HK-2 (cell line): ENCODE measurements around the gene EFNA1.
A peak's percentile ranks its signal among the peaks of the same experiment; 100 is the strongest.
"Not testable (repeated sequence)": the region's sequence is repeated elsewhere in the genome, so short reads cannot be mapped to it uniquely, and the experiment has no call there.

Experiments
- DNase-seq: peaks from one replicate; pipeline ENCODE4 v3.0.0-alpha.2; 2018; ENCODE audit not compliant: unreplicated experiment

The EFNA1 gene

DNA sequence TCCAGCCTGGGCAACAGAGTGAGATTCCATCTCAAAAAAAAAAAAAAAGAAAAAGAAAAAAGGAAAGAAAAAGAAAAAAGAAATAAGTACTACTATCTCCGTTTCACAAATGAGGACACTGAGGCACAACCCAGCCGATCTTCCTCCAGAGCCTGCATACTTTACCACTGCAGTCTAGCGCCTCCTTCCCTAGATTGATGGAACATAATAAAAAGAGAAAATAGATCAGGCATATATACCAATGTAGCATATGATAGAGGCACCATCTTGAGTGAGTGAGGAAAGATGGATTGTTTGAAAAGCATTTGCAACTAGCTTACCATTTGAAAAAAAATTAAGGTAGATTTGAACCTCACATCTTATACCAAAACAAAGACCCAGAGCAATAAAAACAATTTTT lies 17.8 kb downstream of the EFNA1 start:
- DNase-seq: no peak

GRCh38 chr1:155155996-155156643 lies 28.4 kb downstream of the EFNA1 start:
- not testable (repeated sequence) for DNase-seq

DNA sequence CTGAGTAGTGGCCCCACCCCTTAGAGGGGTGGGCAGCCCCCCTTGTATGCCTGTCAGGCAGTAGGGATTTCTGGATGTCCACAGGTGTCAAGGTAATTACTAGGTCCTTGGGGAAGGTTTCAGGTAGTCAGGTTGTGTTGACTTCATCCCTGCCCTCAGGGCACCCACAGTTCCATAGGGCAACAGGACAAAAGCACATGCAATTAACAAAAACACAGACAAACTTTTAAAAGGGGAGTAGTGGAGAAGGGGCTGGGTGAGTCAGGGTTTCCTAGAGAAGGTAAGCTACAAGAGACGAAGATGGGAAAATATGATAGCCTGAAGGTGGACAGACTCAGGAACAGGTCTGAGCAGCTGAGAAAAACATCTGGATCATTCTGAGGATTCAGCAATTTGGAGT lies 31.3 kb downstream of the EFNA1 start:
- DNase-seq: no peak

DNA sequence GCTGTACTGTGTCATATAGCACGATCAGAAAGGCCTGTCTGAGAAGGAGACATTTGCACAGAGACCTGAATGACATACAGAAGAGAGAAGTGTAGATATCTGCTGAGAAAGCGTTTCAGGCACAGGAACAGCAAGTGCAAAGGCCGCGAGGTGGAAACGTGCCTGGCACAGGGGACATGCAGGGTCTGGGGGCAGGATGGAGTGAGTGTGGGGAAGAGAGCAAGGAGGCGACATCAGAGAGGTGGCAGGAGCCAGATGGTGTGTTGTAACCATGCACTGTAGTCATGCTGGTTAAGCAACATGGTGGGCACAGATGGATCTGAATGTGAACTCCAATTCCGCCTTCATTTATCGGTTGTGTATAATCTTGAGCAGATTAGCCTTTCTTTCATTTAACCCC lies 32.5 kb downstream of the EFNA1 start:
- DNase-seq: no peak

DNA sequence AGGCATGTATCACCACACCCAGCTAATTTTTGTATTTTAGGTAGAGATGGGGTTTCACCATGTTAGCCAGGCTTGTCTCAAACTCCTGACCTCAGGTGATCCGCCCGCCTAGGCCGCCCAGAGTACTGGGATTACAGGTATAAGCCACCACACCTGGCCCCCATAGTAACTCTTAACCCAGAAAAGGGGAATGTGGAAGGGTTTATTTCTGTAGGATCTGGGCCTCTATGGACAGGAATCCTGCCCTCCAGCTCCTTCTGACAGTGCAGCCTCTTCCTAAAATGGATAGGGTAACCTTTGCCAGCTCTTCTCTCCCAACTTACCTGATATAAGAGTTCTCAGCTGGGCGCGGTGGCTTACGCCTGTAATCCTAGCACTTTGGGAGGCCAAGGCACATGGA lies 35.0 kb downstream of the EFNA1 start:
- not testable (repeated sequence) for DNase-seq

DNA sequence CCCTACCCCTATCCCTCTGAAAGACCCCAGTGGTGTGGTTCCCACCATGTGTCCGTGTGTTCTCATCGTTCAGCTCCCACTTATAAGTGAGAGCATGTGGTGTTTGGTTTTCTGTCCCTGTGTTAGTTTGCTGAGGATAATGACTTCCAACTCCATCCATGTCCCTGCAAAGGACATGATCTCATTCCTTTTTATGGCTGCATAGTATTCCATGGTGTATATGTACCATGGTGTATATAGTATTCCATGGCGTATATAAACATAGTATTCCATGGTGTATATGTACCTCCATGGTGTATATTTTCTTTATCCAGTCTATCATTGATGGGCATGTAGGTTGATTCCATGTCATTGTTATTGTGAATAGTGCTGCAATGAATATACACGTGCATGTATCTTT lies 36.1 kb downstream of the EFNA1 start:
- not testable (repeated sequence) for DNase-seq

- DNase-seq: not testable (repeated sequence)
These were observed 36.9 kb downstream of the EFNA1 start for GRCh38 chr1:155164625-155165024.

DNA sequence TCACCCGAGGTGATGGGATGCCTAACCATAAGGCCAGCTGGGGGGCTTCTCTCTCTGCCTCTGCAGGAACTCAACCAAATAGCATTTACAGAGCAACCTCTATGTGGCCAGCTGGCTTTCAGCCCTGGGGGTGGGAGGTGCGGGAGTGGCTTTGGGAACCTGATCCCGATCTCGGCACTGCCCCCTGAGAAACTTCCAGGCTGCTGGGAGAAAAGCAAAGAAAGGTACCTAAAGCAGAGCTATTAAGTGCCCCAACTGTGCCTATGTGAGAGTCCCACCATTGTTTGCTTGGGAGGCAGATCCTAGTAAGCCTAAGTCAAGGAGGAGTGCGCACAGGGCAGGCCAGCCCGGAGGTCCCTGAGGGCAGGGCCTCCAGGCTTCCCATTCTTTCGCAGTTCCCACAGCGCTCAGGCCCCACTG lies 38.4 kb downstream of the EFNA1 start:
- DNase-seq: no peak

DNA sequence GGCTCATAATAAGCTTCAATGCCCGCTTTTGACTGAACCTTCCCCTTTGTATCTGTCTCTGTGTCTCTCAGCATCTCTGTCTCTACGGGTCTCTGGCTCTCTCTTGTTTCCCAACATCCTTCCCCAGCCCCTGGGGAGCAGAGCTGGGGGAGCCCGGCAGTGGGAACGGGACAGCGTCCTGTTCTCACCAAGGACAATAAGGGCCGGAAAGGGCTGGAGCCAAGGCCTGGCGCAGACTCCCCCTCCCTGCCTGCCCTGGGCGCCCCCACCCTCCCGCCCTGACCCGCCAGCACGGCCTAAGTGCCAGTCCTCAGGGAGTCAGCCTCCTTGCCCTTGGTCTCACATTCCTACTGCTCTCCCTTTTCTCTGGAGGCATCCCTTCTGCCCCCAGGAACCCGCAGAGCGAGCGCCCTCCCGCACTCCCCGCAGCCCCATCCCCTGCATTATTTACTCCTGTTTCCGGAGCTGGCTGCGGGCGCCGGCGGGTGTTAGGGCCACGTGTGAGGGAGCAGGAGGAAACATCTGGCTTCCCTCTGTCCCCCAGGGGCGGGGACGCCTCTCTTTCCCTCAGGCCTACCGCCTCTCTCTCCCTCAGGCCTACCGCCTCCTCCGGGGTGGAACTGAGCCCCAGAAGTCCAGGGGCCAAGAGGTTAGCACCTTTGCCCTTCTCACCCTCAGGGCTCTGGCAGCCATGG lies 38.9 kb downstream of the EFNA1 start:
- no peak for DNase-seq

DNA sequence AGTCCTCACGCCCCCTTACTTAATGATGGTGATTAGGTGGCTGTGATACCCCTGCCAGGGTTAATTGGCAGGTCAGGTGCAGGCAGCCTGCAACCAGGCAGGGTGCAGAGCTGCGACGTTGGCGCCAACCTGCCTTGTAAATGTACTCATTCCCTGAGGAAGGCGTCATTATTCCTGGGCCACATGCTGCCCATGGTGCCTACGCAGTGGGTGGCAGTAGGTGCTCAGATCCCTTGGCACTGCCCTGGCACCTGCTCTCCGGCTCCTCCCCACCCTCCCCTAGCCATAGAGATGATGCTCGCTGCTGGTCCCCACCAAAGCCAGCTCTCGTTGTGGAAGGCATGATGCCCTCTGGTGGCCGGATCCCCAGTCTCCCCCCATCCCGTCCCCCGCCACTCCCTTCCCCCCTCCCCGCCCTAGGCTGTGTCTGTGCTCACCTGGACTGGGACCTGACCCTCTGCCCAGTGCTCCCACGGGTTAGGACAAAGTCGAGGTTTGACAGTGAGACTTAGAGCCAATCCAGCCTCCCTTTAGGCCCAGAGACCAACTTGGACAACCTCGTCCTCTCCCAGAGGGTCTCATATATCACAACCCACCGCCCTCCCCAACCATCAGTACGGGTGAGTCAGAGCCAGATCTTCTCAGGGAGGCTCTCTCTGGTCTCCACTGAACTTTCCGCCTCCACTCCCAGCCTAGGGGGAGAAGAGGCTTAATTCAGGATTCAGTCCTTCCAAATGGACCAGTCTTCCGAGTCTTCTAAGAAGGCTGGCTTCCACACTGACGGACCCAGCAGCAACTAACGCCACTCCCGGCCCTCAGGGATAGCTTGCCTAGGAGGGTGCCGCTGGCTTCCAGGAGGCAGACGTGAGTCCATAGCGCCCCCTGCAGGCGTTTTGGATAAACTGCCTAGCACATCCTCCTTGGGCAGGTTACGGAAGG lies 39.8 kb downstream of the EFNA1 start:
- peak; percentile 89 for DNase-seq

DNA sequence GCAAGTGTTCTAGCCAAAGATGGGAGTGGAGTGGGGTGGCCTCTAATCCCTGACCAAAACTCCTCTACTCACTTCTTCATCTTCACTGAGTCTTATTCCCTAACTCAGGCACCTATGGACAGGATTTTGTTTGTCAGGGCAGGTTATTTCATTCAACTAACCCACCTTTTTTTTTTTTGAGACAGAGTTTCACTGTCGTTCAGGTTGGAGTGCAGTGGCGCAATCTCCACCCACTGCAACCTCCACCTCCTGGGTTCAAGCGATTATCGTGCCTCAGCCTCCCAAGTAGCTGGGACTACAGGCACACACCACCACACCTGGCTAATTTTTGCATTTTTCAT lies 40.4 kb downstream of the EFNA1 start:
- not testable (repeated sequence) for DNase-seq

DNA sequence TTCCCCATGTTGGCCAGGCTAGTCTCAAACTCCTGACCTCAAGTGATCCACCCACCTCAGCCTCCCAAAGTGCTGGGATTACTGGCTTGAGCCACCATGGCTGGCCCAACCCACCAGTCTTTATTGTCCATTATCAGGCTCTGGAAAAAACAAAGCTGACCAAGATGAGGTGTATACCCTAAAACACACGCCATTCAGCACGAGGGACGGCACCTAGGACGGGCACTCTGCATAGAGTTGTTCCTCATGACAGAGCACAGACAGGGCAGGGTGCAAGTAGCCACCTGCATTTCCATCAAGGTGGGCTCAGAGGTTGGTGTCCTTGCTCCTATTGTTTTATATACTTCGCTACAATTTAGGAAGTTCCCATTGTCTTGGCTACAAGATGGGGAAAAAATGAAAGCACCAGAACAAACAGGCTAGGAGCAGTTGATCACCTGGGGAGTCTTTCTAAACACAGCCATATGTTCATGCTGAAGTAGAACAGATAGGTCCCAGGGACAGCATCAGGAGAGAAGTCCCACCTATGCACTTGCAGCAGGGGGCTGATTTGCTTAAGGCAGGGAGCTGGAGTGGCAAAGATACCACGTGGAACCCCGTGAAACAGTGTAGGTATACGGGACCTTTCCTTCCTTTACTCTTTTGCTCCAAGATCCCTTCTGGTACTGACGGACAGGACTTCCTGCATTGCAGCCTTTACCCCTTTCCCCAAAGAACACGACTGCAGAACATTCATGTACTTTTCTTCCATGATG lies 41.0 kb downstream of the EFNA1 start:
- DNase-seq: no peak

GRCh38 chr1:155169541-155169940 lies 41.9 kb downstream of the EFNA1 start:
- no peak for DNase-seq

- DNase-seq: no peak
These were observed 42.6 kb downstream of the EFNA1 start for GRCh38 chr1:155170101-155170785.

DNA sequence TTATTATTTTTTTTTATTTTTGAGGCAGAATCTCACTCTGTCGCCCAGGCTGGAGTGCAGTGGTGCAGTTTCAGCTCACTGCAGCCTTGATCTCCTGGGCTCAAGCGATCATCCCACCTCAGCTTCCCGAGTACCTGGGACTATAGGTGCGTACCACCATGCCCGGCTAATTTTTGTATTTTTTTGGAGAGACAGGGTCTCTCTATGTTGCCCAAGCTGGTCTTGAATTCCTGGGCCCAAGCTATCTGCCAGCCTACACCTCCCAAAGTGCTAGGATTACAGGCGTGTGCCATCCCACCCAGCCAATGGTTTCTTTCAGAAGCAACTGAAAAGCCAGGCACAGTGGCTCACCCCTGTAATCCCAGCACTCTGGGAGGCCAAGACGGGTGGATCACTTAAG lies 43.1 kb downstream of the EFNA1 start:
- no peak for DNase-seq

DNA sequence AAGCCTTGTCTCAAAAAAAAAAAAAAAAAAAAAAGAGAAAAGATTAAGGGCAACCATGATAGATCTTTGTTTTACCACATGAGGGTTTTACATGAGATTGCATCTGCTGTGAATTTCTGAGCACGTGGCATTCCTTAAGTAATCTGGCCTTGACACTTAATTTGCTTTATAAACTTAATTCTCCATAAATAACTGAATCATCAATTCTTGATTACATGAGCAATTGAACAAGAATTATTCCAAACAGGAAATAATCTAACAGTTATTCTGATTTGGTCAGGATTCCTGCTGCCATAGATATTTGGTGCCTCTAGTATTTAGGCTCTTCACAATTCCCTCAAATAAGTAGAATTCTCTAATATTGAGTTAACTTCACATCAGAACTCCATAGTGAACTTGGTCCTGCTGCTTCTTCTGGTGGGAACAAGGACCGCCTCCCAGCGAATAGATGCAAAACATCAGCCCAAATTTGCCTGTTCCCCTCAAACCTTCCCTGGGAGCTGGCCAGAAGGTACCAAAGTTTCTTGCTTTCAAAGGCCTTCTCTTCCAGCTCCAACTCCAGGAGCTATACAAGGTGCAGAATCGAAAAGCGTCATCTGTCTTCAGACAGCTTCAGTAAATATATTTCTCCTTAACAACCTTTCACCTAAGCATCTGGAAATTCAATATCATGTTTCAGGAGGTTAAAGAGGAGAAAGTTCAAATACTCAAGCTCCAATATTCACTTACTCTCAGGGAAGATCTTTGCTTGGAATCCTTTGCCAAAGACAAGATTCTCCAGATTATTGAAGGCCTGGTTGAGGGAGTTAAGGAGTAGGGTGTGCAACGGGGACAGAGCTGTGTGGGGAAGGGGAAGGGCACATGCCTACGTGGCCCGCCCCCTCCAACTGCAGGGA lies 44.4 kb downstream of the EFNA1 start:
- DNase-seq: no peak

DNA sequence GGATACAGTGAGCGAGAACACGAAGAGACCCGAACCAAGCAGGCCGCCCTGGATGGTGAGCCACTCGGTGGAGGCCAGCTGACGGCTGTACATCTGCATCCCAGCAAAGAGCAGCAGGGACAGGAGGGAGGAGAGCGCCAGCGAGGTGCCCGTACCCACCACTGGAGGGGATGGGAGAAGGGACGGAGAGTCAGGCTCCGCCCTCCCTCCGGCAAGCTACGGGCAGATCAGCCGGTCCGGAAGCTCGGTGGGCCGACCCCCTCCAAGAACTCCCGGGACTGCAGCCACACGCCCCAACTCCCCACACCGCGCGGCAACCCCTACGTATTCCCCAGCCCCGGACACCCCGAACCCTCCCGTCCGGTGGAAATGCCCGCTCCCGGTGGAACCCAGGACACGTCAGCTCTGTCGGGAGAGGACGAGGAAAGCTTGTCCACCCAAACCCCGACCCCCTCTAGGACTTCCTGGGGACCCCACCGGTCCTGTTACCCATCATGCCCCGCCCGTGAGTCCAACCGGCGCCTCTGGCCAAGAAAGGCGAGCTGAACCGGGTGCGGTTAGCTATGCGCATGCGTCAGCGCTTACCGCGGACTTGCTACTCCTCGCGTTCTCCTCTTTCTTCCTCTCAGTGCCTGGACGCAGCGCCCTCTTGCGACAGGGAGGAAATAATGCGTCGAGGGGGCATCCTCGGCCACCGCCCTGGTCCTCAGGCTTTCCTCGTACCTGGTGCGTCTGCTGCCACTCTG lies 45.2 kb downstream of the EFNA1 start, which contains the start of gene KRTCAP2:
KRTCAP2 (minus strand) TSS at position 573 of the 746 bp plus-strand sequence; CDS start at position 493, 80 bp downstream.
- peak; percentile 94 for DNase-seq

- DNase-seq: peak; percentile 78
These were observed 46.0 kb downstream of the EFNA1 start, which contains the start of gene TRIM46 for GRCh38 chr1:155173478-155174323. Gene TRIM46, plus strand, starts transcription at chr1:155173849. Its CDS starts 118 bp downstream, at chr1:155173967.
